H9 (cell line): ENCODE results near the gene SGTA. TPM values are rescaled to one million over a fixed set of nuclear protein-coding genes. Genes with fewer than 3 reads are reported as not detected.
"Not testable (repeated sequence)": the region's sequence is repeated elsewhere in the genome, so short reads cannot be mapped to it uniquely, and the experiment has no call there.

Experiments used
- DNase-seq: peaks from one replicate; pipeline ENCODE4 v3.0.0-alpha.2; 2017
- H2AFZ ChIP-seq: one replicate; pipeline ENCODE4 v1.6.1; 2013; ENCODE audit warnings: mild to moderate bottlenecking, low read length, control low read depth, moderate library complexity
- H2AK5ac ChIP-seq: 2 replicates; pipeline ENCODE4 v1.6.1; 2013; ENCODE audit warnings: low read length, control low read depth, mixed read lengths; ENCODE audit not compliant: insufficient read length
- H2BK120ac ChIP-seq: one replicate; pipeline ENCODE4 v1.6.1; 2013; ENCODE audit warnings: low read depth, mild to moderate bottlenecking, low read length, control low read depth, inconsistent platforms; ENCODE audit not compliant: poor library complexity, severe bottlenecking
- H2BK12ac ChIP-seq: 2 replicates; pipeline ENCODE4 v1.6.1; 2013; ENCODE audit warnings: low read length, control low read depth, mixed read lengths, low read depth; ENCODE audit not compliant: insufficient read length
- H2BK15ac ChIP-seq: 2 replicates; pipeline ENCODE4 v1.6.1; 2013; ENCODE audit warnings: low read depth, low read length, control low read depth
- H2BK20ac ChIP-seq: one replicate; pipeline ENCODE4 v1.6.1; 2013; ENCODE audit warnings: low read depth, mild to moderate bottlenecking, low read length, control low read depth, inconsistent platforms; ENCODE audit not compliant: poor library complexity, severe bottlenecking
- H2BK5ac ChIP-seq: 2 replicates; pipeline ENCODE4 v1.6.1; 2013; ENCODE audit warnings: low read length, control low read depth, mixed read lengths; ENCODE audit not compliant: insufficient read length
- H3K14ac ChIP-seq: 2 replicates; pipeline ENCODE4 v1.6.1; 2013; ENCODE audit warnings: low read length, control low read depth; ENCODE audit not compliant: insufficient read depth
- H3K18ac ChIP-seq: 2 replicates; pipeline ENCODE4 v1.6.1; 2013; ENCODE audit warnings: low read depth, mild to moderate bottlenecking, mixed read lengths, low read length, control low read depth; ENCODE audit not compliant: insufficient read length
- H3K23ac ChIP-seq: 2 replicates; pipeline ENCODE4 v1.6.1; 2013; ENCODE audit warnings: low read length, control low read depth, mixed read lengths, low read depth; ENCODE audit not compliant: insufficient read length
- H3K23me2 ChIP-seq: 2 replicates; pipeline ENCODE4 v1.6.1; 2013; ENCODE audit warnings: low read depth, mild to moderate bottlenecking, mixed read lengths, low read length, control low read depth; ENCODE audit not compliant: insufficient read length, poor library complexity, severe bottlenecking
- H3K27ac ChIP-seq: 2 replicates; pipeline ENCODE4 v1.5.1; 2013; ENCODE audit warnings: low read length, control low read depth, mixed read lengths, low read depth; ENCODE audit not compliant: insufficient read length
- H3K27me3 ChIP-seq: 2 replicates; pipeline ENCODE4 v1.6.1; 2013; ENCODE audit warnings: low read length, control low read depth, inconsistent platforms; ENCODE audit not compliant: insufficient read depth
- H3K4ac ChIP-seq: 2 replicates; pipeline ENCODE4 v1.6.1; 2013; ENCODE audit warnings: low read depth, mild to moderate bottlenecking, control low read depth, inconsistent platforms, low read length, moderate library complexity
- H3K4me1 ChIP-seq: 2 replicates; pipeline ENCODE4 v1.6.1; 2013; ENCODE audit warnings: low read length, control low read depth, inconsistent platforms; ENCODE audit not compliant: insufficient read depth
- H3K4me2 ChIP-seq: 2 replicates; pipeline ENCODE4 v1.6.1; 2013; ENCODE audit warnings: low read length, control low read depth, mixed read lengths; ENCODE audit not compliant: insufficient read length, insufficient read depth
- H3K56ac ChIP-seq: 2 replicates; pipeline ENCODE4 v1.6.1; 2013; ENCODE audit warnings: low read depth, mild to moderate bottlenecking, mixed read lengths, low read length, control low read depth; ENCODE audit not compliant: insufficient read length
- H3K79me1 ChIP-seq: 2 replicates; pipeline ENCODE4 v1.6.1; 2013; ENCODE audit warnings: low read depth, mild to moderate bottlenecking, moderate library complexity, low read length, control low read depth, inconsistent platforms; ENCODE audit not compliant: insufficient read depth, poor library complexity, severe bottlenecking
- H3K79me2 ChIP-seq: 2 replicates; pipeline ENCODE4 v1.6.1; 2013; ENCODE audit warnings: low read length, control low read depth, inconsistent platforms; ENCODE audit not compliant: insufficient read depth
- H3K9ac ChIP-seq: 2 replicates; pipeline ENCODE4 v1.6.1; 2013; ENCODE audit warnings: low read length, control low read depth, mixed read lengths; ENCODE audit not compliant: insufficient read length; ENCODE audit errors: extremely low read depth
- H3K9me3 ChIP-seq: one replicate; pipeline ENCODE4 v1.6.1; 2013; ENCODE audit warnings: low read depth, low read length, inconsistent platforms; ENCODE audit not compliant: control insufficient read depth
- H3T11ph ChIP-seq: one replicate; pipeline ENCODE4 v1.6.1; 2013; ENCODE audit warnings: mild to moderate bottlenecking, low read length, control low read depth, inconsistent platforms
- H4K20me1 ChIP-seq: one replicate; pipeline ENCODE4 v1.6.1; 2013; ENCODE audit not compliant: control insufficient read depth, insufficient read length, insufficient read depth
- H4K5ac ChIP-seq: 2 replicates; pipeline ENCODE4 v1.6.1; 2013; ENCODE audit warnings: low read depth, mild to moderate bottlenecking, mixed read lengths, low read length, control low read depth; ENCODE audit not compliant: insufficient read length
- H4K8ac ChIP-seq: replicated peaks from 2 replicates; pipeline ENCODE4 v1.6.1; 2013; ENCODE audit warnings: low read length, control low read depth, mixed read lengths, low read depth; ENCODE audit not compliant: insufficient read length
- H4K91ac ChIP-seq: 2 replicates; pipeline ENCODE4 v1.6.1; 2013; ENCODE audit warnings: low read depth, mild to moderate bottlenecking, moderate library complexity, mixed read lengths, low read length, control low read depth; ENCODE audit not compliant: insufficient read length
- H3K27ac Mint-ChIP-seq, 3 experiments: 2 replicates in 2 of 3; 3 replicates in 1 of 3; pipeline ENCODE4 v1.8.0; 2020 to 2021; ENCODE audit warnings: mixed read lengths in 3 of 3, mild to moderate bottlenecking in 1 of 3, moderate library complexity in 1 of 3
- H3K27me3 Mint-ChIP-seq: 2 replicates; pipeline ENCODE4 v1.8.0; 2021; ENCODE audit warnings: low read depth, mild to moderate bottlenecking, moderate library complexity, mixed read lengths
- H3K36me3 Mint-ChIP-seq, 3 experiments: 2 replicates in 2 of 3; 3 replicates in 1 of 3; pipeline ENCODE4 v1.8.0; 2020 to 2021; ENCODE audit warnings: low read depth in 3 of 3, mixed read lengths in 3 of 3; ENCODE audit not compliant: insufficient read depth in 1 of 3
- H3K4me1 Mint-ChIP-seq, 2 experiments: 2 replicates each; pipeline ENCODE4 v1.8.0; 2020; ENCODE audit warnings: mixed read lengths in 2 of 2
- H3K4me3 Mint-ChIP-seq, 2 experiments: 2 replicates in 1 of 2; 3 replicates in 1 of 2; pipeline ENCODE4 v1.8.0; 2020 to 2021; ENCODE audit warnings: mild to moderate bottlenecking in 2 of 2, mixed read lengths in 2 of 2, moderate library complexity in 1 of 2
- H3K9me3 Mint-ChIP-seq, 2 experiments: 2 replicates in 1 of 2; 3 replicates in 1 of 2; pipeline ENCODE4 v1.8.0; 2020; ENCODE audit warnings: mild to moderate bottlenecking in 2 of 2, mixed read lengths in 2 of 2, moderate library complexity in 1 of 2
- WGBS: extraction: QIAGEN DNeasy Blood & Tissue Kit; methylation state at CpG from one replicate; pipeline ENCODE4 v1.1.7; 2013; ENCODE audit warnings: missing lambda C conversion rate, low lambda C conversion rate, mixed read lengths; ENCODE audit not compliant: insufficient read length; ENCODE audit errors: extremely low coverage; 5-methylcytosine and 5-hydroxymethylcytosine counted together
- total RNA-seq: library from RNA; stranded (reverse); gene quantifications from 2 replicates; pipeline ENCODE4 v1.2.1, GENCODE V29; 2021
- TF ChIP-seq, protein P1 (sequence below): fragments of 200-600 bp; sonication (generic); conservative IDR thresholded peaks from 3 replicates; pipeline ENCODE4 v1.8.0; 2021; ENCODE audit warnings: antibody characterized with exemption, mild to moderate bottlenecking

The SGTA gene
- total RNA-seq, 1 experiment from 2014 or later = 102 TPM

- Histone ChIP-seq H3K27ac (no peak within 1 kb of the TSS), H2BK15ac (no peak within 1 kb of the TSS), H4K20me1 (peaks cover 2% of the 10 kb centered on the region), H2BK5ac (no peak within 1 kb of the TSS), H4K8ac (no peak within 1 kb of the TSS), H4K91ac (no peak within 1 kb of the TSS), H3K4me1 (no peaks in the 10 kb centered on the region), H3K9ac (peak within 1 kb of the TSS; percentile 27), H3K9me3 (no peaks in the 10 kb centered on the region), H2BK120ac (no peak within 1 kb of the TSS), H2AK5ac (no peak within 1 kb of the TSS), H2BK20ac (no peak within 1 kb of the TSS), H3K79me1 (no peaks in the 10 kb centered on the region), H3K23ac (no peak within 1 kb of the TSS), H3K79me2 (no peaks in the 10 kb centered on the region), H4K5ac (no peak within 1 kb of the TSS), H3K27me3 (no peaks in the 10 kb centered on the region), H2BK12ac (no peak within 1 kb of the TSS), H3K4ac (no peak within 1 kb of the TSS), H3K18ac (no peak within 1 kb of the TSS), H3K4me2 (peak within 1 kb of the TSS; percentile 55), H3K14ac (no peak within 1 kb of the TSS), H3K23me2 (no peaks in the 10 kb centered on the region), H3T11ph (no peak within 1 kb of the TSS), H3K56ac (no peak within 1 kb of the TSS), H2AFZ (no peak within 1 kb of the TSS)
- DNase-seq = peak; percentile 97
- WGBS = no CpG with 5 or more reads among the region's 64 CpGs
- H3K4me1 Mint-ChIP-seq = peaks cover 3% of the 10 kb centered on the region in 2 experiments; a peak in 1 of 4 replicates
- TF ChIP-seq, protein P1, sequence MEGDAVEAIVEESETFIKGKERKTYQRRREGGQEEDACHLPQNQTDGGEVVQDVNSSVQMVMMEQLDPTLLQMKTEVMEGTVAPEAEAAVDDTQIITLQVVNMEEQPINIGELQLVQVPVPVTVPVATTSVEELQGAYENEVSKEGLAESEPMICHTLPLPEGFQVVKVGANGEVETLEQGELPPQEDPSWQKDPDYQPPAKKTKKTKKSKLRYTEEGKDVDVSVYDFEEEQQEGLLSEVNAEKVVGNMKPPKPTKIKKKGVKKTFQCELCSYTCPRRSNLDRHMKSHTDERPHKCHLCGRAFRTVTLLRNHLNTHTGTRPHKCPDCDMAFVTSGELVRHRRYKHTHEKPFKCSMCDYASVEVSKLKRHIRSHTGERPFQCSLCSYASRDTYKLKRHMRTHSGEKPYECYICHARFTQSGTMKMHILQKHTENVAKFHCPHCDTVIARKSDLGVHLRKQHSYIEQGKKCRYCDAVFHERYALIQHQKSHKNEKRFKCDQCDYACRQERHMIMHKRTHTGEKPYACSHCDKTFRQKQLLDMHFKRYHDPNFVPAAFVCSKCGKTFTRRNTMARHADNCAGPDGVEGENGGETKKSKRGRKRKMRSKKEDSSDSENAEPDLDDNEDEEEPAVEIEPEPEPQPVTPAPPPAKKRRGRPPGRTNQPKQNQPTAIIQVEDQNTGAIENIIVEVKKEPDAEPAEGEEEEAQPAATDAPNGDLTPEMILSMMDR = peak; percentile 95
- peaks cover 0 to 4% of the 10 kb centered on the region in 2 experiments; a peak in 4 of 5 replicates for H3K9me3 Mint-ChIP-seq
- peaks cover 9 to 13% (median 12%) of the 10 kb centered on the region in 3 experiments for H3K36me3 Mint-ChIP-seq
- peak within 1 kb of the TSS; percentile 83 to 96 for H3K4me3 Mint-ChIP-seq
- peak within 1 kb of the TSS in 1 of 3 experiments; percentile 61; a peak in 1 of 7 replicates for H3K27ac Mint-ChIP-seq
- H3K27me3 Mint-ChIP-seq = peaks cover 1% of the 10 kb centered on the region
Observed at GRCh38 chr19:2819540-2820111, 36.6 kb upstream of the SGTA start, which contains the start of gene ZNF554. Gene ZNF554, plus strand, starts transcription at chr19:2819868. Its CDS starts 204 bp downstream, at chr19:2820072.

DNA sequence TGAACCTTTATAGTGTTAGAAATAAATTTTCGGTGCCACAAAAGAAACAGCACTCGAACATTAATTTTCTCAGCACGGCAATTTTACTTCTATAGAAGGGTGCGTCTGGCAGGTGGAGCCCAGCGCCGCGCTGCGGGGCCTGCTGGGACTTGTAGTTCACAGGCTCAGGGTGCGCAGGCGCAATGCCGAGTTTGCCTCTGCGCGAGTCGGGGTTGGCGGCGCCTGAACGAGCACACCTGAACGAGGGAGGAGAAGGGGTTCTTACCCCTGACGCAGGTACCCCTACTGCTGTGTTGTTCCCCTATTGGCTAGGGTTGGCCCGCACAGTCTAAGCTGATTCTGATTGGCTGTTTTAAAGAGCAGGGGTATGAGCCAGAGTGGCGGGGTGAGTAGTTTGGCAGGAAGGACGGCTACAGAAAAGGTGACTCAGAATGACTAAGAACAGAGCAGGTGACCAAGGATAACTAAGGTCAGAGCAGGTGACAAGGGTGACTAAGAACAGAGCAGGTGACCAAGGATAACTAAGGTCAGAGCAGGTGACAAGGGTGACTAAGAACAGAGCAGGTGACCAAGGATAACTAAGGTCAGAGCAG, 34.3 kb upstream of the SGTA start:
- not testable (repeated sequence) for H4K20me1 ChIP-seq, H3K27me3 Mint-ChIP-seq, H3K79me2 ChIP-seq, H3K4me1 ChIP-seq, H4K8ac ChIP-seq, H3K4me3 Mint-ChIP-seq, H3K14ac ChIP-seq, H3K9ac ChIP-seq, H3K18ac ChIP-seq, H3K9me3 Mint-ChIP-seq, H3K79me1 ChIP-seq, H3K23ac ChIP-seq, H3K56ac ChIP-seq, H2BK20ac ChIP-seq, H4K91ac ChIP-seq, H3K27me3 ChIP-seq, H2BK5ac ChIP-seq, H3K4me2 ChIP-seq, H2BK12ac ChIP-seq, H2AFZ ChIP-seq, H4K5ac ChIP-seq, H2BK15ac ChIP-seq, H2AK5ac ChIP-seq, H2BK120ac ChIP-seq, H3T11ph ChIP-seq, H3K9me3 ChIP-seq, H3K23me2 ChIP-seq, H3K4me1 Mint-ChIP-seq, H3K4ac ChIP-seq, H3K27ac ChIP-seq
- DNase-seq = peak; percentile 94
- Mint-ChIP-seq H3K36me3 (peaks cover 4 to 16% (median 6%) of the 10 kb centered on the region in 3 experiments; a peak in 6 of 7 replicates), H3K27ac (0 out of 7 replicates have a peak overlapping the region, but pooled peaks of 1 of the 3 experiments have one; percentile 64)
- WGBS = no CpG with 5 or more reads among the region's 22 CpGs
